Measurements from ENCODE around the gene ATP2B3. TPM values are rescaled to one million over a fixed set of nuclear protein-coding genes. Genes with fewer than 3 reads are reported as not detected.

ATP2B3 gene
- polyA plus RNA-seq, 3 donors: 0.01 TPM; not detected in 2

DNA sequence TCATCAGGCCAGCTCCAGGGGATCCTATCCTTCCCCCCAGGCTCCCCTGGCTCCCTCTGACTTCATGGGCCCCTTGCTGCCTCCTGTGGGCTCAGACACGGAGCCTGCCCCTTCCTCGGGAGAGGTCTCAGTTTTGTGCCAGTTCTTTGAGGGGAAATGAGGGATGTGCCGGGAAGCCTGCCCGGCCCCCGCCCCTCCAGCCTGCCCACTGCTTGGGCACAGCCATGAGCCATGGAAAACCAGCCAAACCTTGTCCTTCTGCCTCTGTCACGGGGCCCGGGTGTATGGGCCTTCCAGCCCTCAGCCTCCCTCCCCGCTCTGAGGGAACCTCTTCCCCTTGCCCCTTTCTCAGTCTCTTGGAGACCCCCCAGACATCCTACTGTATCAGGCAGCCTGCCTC lies 15.9 kb upstream of the ATP2B3 start:
- no peak overlapping the region for H3K4me3 Mint-ChIP-seq
- intact Hi-C loops (cut with micrococcal nuclease): loop anchor here in 1 of 2 donors (10.0 kb wide), 1 partner anchor 467 kb away; no protein-coding TSS in a partner anchor
- H3K4me2 ChIP-seq (replicated peaks; ENCODE audit: extremely low read depth, low read length, poor library complexity, severe bottlenecking): no peak overlapping the region
- peaks cover 0 to 5% (median 4%) of the 10 kb centered on the region in 3 donors for H3K27me3 Mint-ChIP-seq (ENCODE audit: low read depth in 3 of 3)
- no peak overlapping the region for H3K27ac Mint-ChIP-seq
- H4K20me1 ChIP-seq (ENCODE audit: insufficient read depth, low read length): no peaks in the 10 kb centered on the region
- 97% methylated on average over 5 of the region's 8 CpGs for WGBS (ENCODE audit: insufficient coverage)
- H3K36me3 Mint-ChIP-seq: no peaks in the 10 kb centered on the region
- no peaks in the 10 kb centered on the region for H3K4me1 ChIP-seq (ENCODE audit: control insufficient read depth in 1 of 2, insufficient read depth in 2 of 2, low read length in 2 of 2)
- TF ChIP-seq, protein P1, sequence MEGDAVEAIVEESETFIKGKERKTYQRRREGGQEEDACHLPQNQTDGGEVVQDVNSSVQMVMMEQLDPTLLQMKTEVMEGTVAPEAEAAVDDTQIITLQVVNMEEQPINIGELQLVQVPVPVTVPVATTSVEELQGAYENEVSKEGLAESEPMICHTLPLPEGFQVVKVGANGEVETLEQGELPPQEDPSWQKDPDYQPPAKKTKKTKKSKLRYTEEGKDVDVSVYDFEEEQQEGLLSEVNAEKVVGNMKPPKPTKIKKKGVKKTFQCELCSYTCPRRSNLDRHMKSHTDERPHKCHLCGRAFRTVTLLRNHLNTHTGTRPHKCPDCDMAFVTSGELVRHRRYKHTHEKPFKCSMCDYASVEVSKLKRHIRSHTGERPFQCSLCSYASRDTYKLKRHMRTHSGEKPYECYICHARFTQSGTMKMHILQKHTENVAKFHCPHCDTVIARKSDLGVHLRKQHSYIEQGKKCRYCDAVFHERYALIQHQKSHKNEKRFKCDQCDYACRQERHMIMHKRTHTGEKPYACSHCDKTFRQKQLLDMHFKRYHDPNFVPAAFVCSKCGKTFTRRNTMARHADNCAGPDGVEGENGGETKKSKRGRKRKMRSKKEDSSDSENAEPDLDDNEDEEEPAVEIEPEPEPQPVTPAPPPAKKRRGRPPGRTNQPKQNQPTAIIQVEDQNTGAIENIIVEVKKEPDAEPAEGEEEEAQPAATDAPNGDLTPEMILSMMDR (IDR thresholded peaks at IDR 0.05): no peak
- H3K79me2 ChIP-seq (ENCODE audit: insufficient read depth, low read length): no peaks in the 10 kb centered on the region
- no peak overlapping the region for H3K27ac ChIP-seq (ENCODE audit: low read depth in 1 of 2, low read length in 2 of 2)
- no peak overlapping the region for H3K4me3 ChIP-seq (replicated peaks in 1 of 3; ENCODE audit: low read depth in 2 of 3, low read length in 3 of 3)
- H3K9me3 ChIP-seq (replicated peaks in 1 of 2; ENCODE audit: control insufficient read depth in 1 of 2, insufficient read depth in 1 of 2, low read length in 2 of 2): no peaks in the 10 kb centered on the region
- H3K9ac ChIP-seq (ENCODE audit: insufficient read depth, low read length, poor library complexity, severe bottlenecking): no peak overlapping the region
- H3K4me1 Mint-ChIP-seq: no peaks in the 10 kb centered on the region
- H3K27me3 ChIP-seq (ENCODE audit: control insufficient read depth in 2 of 2, insufficient read depth in 2 of 2, low read length in 2 of 2): no peaks in the 10 kb centered on the region
- peaks cover 0 to 6% (median 1%) of the 10 kb centered on the region in 7 donors for H3K9me3 Mint-ChIP-seq
- no peak for DNase-seq
- no peak overlapping the region for H2AFZ ChIP-seq (ENCODE audit: insufficient read depth, low read depth, low read length, poor library complexity, severe bottlenecking)
- no peaks in the 10 kb centered on the region for H3K36me3 ChIP-seq (replicated peaks in 1 of 2; ENCODE audit: control insufficient read depth in 1 of 2, insufficient read depth in 2 of 2, low read length in 2 of 2)

DNA sequence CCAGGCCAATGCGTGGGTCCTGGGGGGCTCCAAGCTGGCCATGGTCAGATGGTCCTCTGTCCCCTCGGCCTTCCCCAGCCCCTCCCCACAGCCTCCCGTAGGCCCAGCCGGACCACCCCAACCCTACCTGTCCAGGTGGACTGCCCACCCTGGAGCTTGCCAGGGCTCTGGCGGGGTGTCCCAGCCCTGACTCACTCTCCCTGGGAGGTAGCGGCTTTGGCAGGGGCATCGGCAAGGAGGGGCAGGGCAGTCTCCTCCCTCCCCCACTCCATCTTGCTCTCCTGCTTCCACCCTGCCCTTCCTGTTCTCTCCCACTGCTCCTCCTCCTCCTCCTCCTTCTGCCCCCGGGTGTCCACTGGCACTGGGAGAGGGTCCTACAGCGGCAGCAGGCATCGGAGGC lies 15.3 kb upstream of the ATP2B3 start:
- Mint-ChIP-seq H3K36me3 (no peaks in the 10 kb centered on the region), H3K4me1 (no peaks in the 10 kb centered on the region), H3K9me3 (peaks cover 0 to 6% (median 1%) of the 10 kb centered on the region in 7 donors), H3K4me3 (no peak overlapping the region), H3K27me3 (ENCODE audit: low read depth in 3 of 3) (peaks cover 2 to 7% (median 4%) of the 10 kb centered on the region in 3 donors), H3K27ac (no peak overlapping the region)
- no peaks in the 10 kb centered on the region for H3K79me2 ChIP-seq (ENCODE audit: insufficient read depth, low read length)
- H3K36me3 ChIP-seq (replicated peaks in 1 of 2; ENCODE audit: control insufficient read depth in 1 of 2, insufficient read depth in 2 of 2, low read length in 2 of 2): no peaks in the 10 kb centered on the region
- H3K4me1 ChIP-seq (ENCODE audit: control insufficient read depth in 1 of 2, insufficient read depth in 2 of 2, low read length in 2 of 2): no peaks in the 10 kb centered on the region
- H4K20me1 ChIP-seq (ENCODE audit: insufficient read depth, low read length): no peaks in the 10 kb centered on the region
- no peak overlapping the region for H2AFZ ChIP-seq (ENCODE audit: insufficient read depth, low read depth, low read length, poor library complexity, severe bottlenecking)
- no peak overlapping the region for H3K4me2 ChIP-seq (replicated peaks; ENCODE audit: extremely low read depth, low read length, poor library complexity, severe bottlenecking)
- no peak overlapping the region for H3K4me3 ChIP-seq (replicated peaks in 1 of 3; ENCODE audit: low read depth in 2 of 3, low read length in 3 of 3)
- H3K9me3 ChIP-seq (replicated peaks in 1 of 2; ENCODE audit: control insufficient read depth in 1 of 2, insufficient read depth in 1 of 2, low read length in 2 of 2): no peaks in the 10 kb centered on the region
- H3K9ac ChIP-seq (ENCODE audit: insufficient read depth, low read length, poor library complexity, severe bottlenecking): no peak overlapping the region
- no peak overlapping the region for H3K27ac ChIP-seq (ENCODE audit: low read depth in 1 of 2, low read length in 2 of 2)
- DNase-seq: no peak
- TF ChIP-seq, protein P1 (IDR thresholded peaks at IDR 0.05): no peak
- WGBS (ENCODE audit: insufficient coverage): no CpG with 5 or more reads among the region's 10 CpGs
- intact Hi-C loops (cut with micrococcal nuclease): loop anchor here in 1 of 2 donors (10.0 kb wide), 1 partner anchor 467 kb away; no protein-coding TSS in a partner anchor
- H3K27me3 ChIP-seq (ENCODE audit: control insufficient read depth in 2 of 2, insufficient read depth in 2 of 2, low read length in 2 of 2): no peaks in the 10 kb centered on the region

All from CD14-positive monocyte (primary cell).